ENCODE measurements around the gene GPC5. TPM values are rescaled to one million over a fixed set of nuclear protein-coding genes. Genes with fewer than 3 reads are reported as not detected.

Gene GPC5
- total and polyA plus RNA-seq, 7 donors, result 0.23 TPM; not detected in 6

DNA sequence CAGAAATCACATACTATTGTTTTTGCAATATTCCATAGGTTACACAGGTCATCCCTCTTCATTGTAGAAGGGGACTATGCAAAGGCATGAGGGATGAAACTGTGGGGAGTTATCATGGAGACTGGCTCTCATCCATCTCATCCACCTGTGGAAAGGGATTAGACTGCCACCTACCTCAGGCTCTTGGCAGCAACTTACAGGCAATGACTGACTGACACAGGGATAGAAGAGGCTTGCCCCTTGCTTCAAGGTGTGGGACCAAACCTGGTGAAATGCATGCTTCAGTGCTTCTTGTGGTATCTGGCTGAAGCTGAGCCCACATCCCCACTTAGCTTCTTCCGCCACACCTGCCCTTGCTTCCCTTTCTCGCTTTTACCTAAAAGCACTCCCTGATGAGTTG lies 341.3 kb downstream of the GPC5 start:
- DNase-seq, result no peak
- no peaks in the 10 kb centered on the region for H3K36me3 ChIP-seq (ENCODE audit: insufficient read depth in 1 of 2, low read depth in 1 of 2)
- no peak overlapping the region for H3K27ac ChIP-seq
- TF ChIP-seq, protein P1, sequence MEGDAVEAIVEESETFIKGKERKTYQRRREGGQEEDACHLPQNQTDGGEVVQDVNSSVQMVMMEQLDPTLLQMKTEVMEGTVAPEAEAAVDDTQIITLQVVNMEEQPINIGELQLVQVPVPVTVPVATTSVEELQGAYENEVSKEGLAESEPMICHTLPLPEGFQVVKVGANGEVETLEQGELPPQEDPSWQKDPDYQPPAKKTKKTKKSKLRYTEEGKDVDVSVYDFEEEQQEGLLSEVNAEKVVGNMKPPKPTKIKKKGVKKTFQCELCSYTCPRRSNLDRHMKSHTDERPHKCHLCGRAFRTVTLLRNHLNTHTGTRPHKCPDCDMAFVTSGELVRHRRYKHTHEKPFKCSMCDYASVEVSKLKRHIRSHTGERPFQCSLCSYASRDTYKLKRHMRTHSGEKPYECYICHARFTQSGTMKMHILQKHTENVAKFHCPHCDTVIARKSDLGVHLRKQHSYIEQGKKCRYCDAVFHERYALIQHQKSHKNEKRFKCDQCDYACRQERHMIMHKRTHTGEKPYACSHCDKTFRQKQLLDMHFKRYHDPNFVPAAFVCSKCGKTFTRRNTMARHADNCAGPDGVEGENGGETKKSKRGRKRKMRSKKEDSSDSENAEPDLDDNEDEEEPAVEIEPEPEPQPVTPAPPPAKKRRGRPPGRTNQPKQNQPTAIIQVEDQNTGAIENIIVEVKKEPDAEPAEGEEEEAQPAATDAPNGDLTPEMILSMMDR (IDR thresholded peaks at IDR 0.05), result no peak
- H3K4me3 ChIP-seq, result no peak overlapping the region
- no peaks in the 10 kb centered on the region for H3K4me1 ChIP-seq
- no peaks in the 10 kb centered on the region for H3K9me3 ChIP-seq
- no peak for ATAC-seq
- H3K27me3 ChIP-seq (ENCODE audit: insufficient read depth in 3 of 3, low read length in 2 of 3), result no peaks in the 10 kb centered on the region
- intact Hi-C loops (cut with DNase I), result no loop called here
- WGBS, 3 donors, result 90 to 93% (median 90%) methylated on average over 2 of the region's 2 CpGs

DNA sequence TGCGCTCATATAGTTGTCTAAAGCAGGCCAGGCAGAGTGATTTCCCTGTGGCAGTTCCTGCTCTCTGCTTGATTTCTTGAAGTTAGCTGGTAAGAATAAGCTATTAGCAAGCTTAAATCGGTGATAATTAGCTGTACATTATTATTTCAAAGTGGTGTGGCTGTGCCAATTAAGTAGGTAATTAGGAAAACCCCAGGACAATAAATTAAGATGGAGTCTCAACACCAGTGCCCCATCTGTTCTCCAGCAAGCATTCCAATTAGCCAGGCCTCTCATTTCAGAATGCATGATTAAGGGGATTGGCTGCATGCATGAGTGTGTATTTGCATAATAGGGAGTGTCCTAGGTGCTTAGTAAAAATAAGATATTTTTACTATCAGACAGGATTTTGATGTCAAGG lies 342.3 kb downstream of the GPC5 start:
- no peak overlapping the region for H3K27ac ChIP-seq
- WGBS, 3 donors, result 44 to 65% (median 53%) methylated on average over 2 of the region's 2 CpGs
- intact Hi-C loops (cut with DNase I), result no loop called here

DNA sequence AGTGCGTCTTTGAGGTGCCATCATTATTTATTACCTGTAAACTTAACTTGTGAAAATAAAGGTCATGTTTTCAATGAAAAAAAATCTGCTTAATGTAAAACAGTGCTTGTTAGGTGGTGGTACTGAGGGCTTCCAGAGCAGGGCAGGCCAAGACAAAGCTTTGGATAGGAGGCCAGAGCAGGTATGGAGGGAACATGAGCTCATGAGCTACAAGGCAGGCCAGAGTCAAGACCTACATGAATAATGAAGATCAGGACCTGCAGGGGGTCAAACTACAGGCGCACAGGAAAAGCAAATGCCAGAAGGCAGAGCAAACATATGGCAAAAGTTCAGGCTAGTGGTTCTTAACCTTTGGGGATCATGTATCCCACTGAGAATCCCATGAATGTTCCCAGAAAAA lies 343.5 kb downstream of the GPC5 start:
- intact Hi-C loops (cut with DNase I), result no loop called here
- Histone ChIP-seq H3K4me1 (no peaks in the 10 kb centered on the region), H3K27me3 (ENCODE audit: insufficient read depth in 3 of 3, low read length in 2 of 3) (no peaks in the 10 kb centered on the region), H3K4me3 (no peak overlapping the region), H3K27ac (no peak overlapping the region), H3K36me3 (ENCODE audit: insufficient read depth in 1 of 2, low read depth in 1 of 2) (no peaks in the 10 kb centered on the region), H3K9me3 (no peaks in the 10 kb centered on the region)
- TF ChIP-seq, protein P1 (IDR thresholded peaks at IDR 0.05), result no peak
- ATAC-seq, result no peak
- 32 to 42% (median 41%) methylated on average over 2 of the region's 2 CpGs for WGBS, 3 donors
- DNase-seq, result no peak

More for the DNA sequence above, 342.3 kb downstream of the GPC5 start:
- H3K4me1 ChIP-seq, result no peaks in the 10 kb centered on the region
- no peaks in the 10 kb centered on the region for H3K27me3 ChIP-seq (ENCODE audit: insufficient read depth in 3 of 3, low read length in 2 of 3)
- no peak overlapping the region for H3K4me3 ChIP-seq
- ATAC-seq, result no peak
- H3K9me3 ChIP-seq, result no peaks in the 10 kb centered on the region
- DNase-seq, result no peak
- no peaks in the 10 kb centered on the region for H3K36me3 ChIP-seq (ENCODE audit: insufficient read depth in 1 of 2, low read depth in 1 of 2)
- TF ChIP-seq, protein P1 (IDR thresholded peaks at IDR 0.05), result no peak

DNA sequence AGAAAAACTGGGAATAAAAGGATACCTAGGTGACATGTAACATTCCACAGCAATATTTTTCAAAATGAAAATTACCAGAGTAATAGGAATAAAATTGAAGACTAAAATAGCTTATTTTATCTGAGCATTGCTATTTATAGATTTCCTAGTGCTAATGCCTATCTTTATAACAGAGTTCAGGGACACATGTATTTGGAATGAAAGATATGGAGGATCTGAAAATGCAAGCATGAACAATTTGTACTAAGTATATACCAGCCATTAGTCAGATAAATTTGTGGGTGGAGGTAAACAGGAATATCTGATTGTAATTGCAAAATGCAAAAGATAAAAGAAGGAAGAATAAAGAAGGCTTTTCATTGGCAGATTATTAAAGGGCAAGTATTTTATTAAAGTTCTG lies 345.9 kb downstream of the GPC5 start:
- H3K4me3 ChIP-seq, result no peak overlapping the region
- no peaks in the 10 kb centered on the region for H3K27me3 ChIP-seq (ENCODE audit: insufficient read depth in 3 of 3, low read length in 2 of 3)
- H3K9me3 ChIP-seq, result no peaks in the 10 kb centered on the region
- no peaks in the 10 kb centered on the region for H3K4me1 ChIP-seq
- no peak overlapping the region for H3K27ac ChIP-seq
- no peaks in the 10 kb centered on the region for H3K36me3 ChIP-seq (ENCODE audit: insufficient read depth in 1 of 2, low read depth in 1 of 2)
- DNase-seq, result no peak
- intact Hi-C loops (cut with DNase I), result no loop called here
- TF ChIP-seq, protein P1 (IDR thresholded peaks at IDR 0.05), result no peak
- ATAC-seq, result no peak

DNA sequence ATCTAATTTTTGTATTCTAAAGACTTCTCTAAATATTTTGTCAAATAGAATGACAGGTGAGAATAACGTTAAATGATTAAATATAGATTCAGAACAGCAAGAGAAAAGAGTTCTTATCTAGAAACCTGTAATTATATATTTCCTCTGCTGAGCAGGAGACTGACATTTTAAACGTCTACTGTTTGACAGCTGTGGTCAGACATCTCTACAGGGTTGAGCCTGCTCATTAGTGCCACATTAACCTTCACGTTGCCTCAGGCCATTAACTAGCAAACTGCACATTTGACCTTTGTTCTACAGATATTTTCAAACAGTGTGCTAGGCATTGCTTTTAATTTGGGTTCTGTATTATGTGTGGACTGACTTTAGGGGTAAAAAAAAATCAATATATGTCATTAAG lies 347.5 kb downstream of the GPC5 start:
- Histone ChIP-seq H3K9me3 (no peaks in the 10 kb centered on the region), H3K4me1 (no peaks in the 10 kb centered on the region), H3K36me3 (ENCODE audit: insufficient read depth in 1 of 2, low read depth in 1 of 2) (no peaks in the 10 kb centered on the region), H3K27me3 (ENCODE audit: insufficient read depth in 3 of 3, low read length in 2 of 3) (no peaks in the 10 kb centered on the region), H3K4me3 (no peak overlapping the region), H3K27ac (no peak overlapping the region)
- TF ChIP-seq, protein P1 (IDR thresholded peaks at IDR 0.05), result no peak
- ATAC-seq (no peak), DNase-seq (no peak)
- intact Hi-C loops (cut with DNase I), result no loop called here
- WGBS, 3 donors, result 15 to 20% (median 15%) methylated on average over 3 of the region's 3 CpGs
